Vagina (tissue), 2 donors: ENCODE results near the gene TMEM86A.

ENCODE experiments used
- POLR2A ChIP-seq, 2 donors: fragments of 450-650 bp; IDR thresholded peaks; one replicate each; pipeline ENCODE4 v1.6.1; 2017; ENCODE audit warnings: antibody characterized with exemption in 2 of 2, mild to moderate bottlenecking in 2 of 2, moderate library complexity in 2 of 2
- POLR2AphosphoS5 ChIP-seq, 2 donors: sonication (generic); formaldehyde crosslinking; IDR thresholded peaks; one replicate each; pipeline ENCODE4 v1.9.0; 2017; ENCODE audit warnings: antibody characterized with exemption in 2 of 2, mild to moderate bottlenecking in 2 of 2, low read depth in 1 of 2; ENCODE audit not compliant: insufficient read depth in 1 of 2
- TF ChIP-seq, protein P1 (sequence below), 3 experiments: fragments of 450-650 bp in 2 of 3; fragments of 200-600 bp in 1 of 3; sonication (generic) in 1 of 3; IDR thresholded peaks; one replicate each; pipeline ENCODE4 v1.5.1; 2017 to 2019; ENCODE audit warnings: antibody characterized with exemption in 3 of 3, mild to moderate bottlenecking in 2 of 3, moderate library complexity in 2 of 3

DNA sequence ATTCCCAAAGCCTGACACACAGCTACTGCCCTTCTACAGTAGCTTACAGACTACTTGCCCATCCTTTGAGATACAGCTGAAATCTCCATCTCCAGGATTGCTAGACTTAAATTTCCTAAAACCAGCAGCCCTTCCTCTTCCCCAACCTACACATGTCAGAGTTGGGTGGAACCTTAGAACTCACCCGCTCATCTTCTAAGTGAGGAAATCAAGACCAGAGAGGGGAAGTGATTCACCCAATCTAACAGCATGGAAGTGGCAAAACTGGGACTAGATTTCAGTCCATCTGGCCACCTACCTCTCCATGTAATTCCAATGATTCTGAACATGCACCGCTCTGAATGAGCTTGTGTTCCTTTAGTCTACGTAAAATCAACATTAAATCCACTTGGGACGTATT is 1.0 kb upstream of the TMEM86A start:
- TF ChIP-seq, protein P1, sequence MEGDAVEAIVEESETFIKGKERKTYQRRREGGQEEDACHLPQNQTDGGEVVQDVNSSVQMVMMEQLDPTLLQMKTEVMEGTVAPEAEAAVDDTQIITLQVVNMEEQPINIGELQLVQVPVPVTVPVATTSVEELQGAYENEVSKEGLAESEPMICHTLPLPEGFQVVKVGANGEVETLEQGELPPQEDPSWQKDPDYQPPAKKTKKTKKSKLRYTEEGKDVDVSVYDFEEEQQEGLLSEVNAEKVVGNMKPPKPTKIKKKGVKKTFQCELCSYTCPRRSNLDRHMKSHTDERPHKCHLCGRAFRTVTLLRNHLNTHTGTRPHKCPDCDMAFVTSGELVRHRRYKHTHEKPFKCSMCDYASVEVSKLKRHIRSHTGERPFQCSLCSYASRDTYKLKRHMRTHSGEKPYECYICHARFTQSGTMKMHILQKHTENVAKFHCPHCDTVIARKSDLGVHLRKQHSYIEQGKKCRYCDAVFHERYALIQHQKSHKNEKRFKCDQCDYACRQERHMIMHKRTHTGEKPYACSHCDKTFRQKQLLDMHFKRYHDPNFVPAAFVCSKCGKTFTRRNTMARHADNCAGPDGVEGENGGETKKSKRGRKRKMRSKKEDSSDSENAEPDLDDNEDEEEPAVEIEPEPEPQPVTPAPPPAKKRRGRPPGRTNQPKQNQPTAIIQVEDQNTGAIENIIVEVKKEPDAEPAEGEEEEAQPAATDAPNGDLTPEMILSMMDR (IDR thresholded peaks at IDR 0.05) = no peak
- TF ChIP-seq POLR2A (IDR thresholded peaks at IDR 0.05) (no peak), POLR2AphosphoS5 (IDR thresholded peaks at IDR 0.05; ENCODE audit: insufficient read depth in 1 of 2, low read depth in 1 of 2) (no peak)
